GM21717 (cell line): ENCODE data around the gene SRSF3.
A peak's percentile ranks its signal among the peaks of the same experiment; 100 is the strongest.
"Not testable (repeated sequence)": the region's sequence is repeated elsewhere in the genome, so short reads cannot be mapped to it uniquely, and the experiment has no call there.

Experiments used
- ATAC-seq: cut with Tn5 transposase; IDR thresholded peaks from one replicate; pipeline ENCODE4 v1.9.1; 2021; ENCODE audit warnings: mild to moderate bottlenecking, moderate library complexity; ENCODE audit not compliant: unreplicated experiment

The SRSF3 gene

GRCh38 chr6:36604090-36605060, 10.2 kb downstream of the SRSF3 start:
- ATAC-seq: no peak

- no peak for ATAC-seq
These were observed 11.0 kb downstream of the SRSF3 start for GRCh38 chr6:36605143-36605542.

DNA sequence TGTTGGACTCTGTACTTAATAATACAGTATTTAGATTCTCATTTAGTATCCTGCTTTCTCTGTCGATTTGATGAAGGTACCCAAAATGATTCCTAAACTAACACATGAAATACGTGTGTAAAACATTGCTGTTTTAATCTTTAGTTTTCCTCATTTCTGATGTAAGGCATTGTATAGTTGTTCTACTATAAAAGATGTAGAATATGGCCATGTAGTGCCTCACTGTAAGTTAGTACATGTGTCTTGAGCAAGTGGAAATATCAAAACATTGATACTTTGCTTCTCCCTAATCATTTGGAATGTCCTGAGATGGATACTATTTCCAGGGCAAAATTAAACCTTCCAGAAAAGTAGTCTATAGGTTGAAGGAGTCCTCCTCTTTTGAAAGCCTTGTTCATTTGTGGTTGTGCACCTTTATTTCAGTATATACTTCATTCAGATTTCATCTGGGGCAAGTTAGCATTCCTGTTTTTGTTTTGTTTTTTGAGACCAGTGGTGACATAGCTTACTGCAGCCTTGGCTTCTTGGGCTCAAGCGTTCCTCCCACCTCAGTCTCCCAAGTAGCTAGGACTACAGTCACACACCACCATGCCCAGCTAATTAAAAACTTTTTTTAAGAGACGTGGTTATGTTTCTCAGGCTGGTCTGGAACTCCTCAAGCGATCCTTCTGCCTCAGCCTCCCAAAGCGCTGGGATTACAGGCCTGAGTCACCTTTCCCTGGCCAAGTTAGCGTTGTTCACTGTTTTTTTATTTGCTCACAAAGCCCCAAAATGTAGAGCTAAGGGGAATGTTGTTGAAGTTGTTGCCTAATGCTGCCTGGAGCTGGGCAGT, 11.6 kb downstream of the SRSF3 start:
- no peak for ATAC-seq

DNA sequence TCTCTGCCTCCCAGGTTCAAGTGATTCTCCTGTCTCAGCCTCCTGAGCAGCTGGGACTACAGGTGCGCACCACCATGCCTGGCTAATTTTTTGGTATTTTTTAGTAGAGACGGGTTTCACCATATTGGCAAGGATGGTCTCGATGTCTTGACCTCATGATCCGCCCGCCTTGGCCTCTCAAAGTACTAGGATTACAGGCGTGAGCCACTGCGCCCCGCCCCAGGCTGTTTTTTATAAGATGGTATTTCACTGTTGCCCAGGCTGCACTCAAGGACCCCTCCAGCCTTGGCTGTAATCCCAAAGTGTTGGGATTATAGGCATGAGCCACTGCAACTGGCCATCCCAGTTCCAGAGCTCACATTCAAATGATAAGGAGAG, 13.1 kb downstream of the SRSF3 start:
- not testable (repeated sequence) for ATAC-seq

GRCh38 chr6:36607683-36608386, 13.7 kb downstream of the SRSF3 start:
- no peak for ATAC-seq

DNA sequence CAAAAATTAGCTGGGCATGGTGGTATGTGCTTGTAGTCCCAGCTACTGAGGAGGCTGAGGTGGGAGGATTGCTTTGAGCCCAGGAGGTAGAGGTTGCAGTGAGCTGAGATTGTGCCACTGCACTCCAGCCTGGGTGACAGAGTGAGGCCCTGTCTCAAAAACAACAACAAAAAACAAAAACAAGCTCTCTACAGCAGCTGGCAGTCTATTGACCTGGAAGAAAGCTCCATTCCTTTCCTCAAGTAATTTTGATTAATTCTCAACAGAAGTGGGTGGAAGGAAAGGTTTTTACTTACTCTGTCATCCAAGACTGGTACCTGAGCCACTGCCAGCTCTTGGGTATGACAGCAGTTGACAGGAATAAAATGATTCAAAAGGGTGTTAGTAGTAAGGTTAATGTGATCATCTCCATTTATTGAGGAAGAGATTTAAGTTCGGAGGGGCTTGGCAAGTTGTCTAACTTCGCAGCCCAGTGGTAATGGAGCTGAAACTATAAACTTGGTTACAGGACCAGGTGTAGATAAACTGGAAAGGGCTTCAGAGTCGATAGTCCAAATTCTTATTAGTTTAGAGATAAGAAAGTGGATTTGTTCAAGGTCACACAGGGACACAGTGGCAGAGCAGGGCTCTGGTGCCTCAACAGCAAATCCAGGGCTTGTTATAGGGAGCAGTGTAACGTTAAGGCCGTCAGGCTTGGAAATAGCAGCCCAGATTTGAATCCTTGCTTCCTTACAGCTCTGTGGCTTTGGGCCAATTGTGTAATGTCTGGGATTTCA, 14.8 kb downstream of the SRSF3 start:
- no peak for ATAC-seq

GRCh38 chr6:36609582-36609981, 15.4 kb downstream of the SRSF3 start:
- ATAC-seq: peak; percentile 42

DNA sequence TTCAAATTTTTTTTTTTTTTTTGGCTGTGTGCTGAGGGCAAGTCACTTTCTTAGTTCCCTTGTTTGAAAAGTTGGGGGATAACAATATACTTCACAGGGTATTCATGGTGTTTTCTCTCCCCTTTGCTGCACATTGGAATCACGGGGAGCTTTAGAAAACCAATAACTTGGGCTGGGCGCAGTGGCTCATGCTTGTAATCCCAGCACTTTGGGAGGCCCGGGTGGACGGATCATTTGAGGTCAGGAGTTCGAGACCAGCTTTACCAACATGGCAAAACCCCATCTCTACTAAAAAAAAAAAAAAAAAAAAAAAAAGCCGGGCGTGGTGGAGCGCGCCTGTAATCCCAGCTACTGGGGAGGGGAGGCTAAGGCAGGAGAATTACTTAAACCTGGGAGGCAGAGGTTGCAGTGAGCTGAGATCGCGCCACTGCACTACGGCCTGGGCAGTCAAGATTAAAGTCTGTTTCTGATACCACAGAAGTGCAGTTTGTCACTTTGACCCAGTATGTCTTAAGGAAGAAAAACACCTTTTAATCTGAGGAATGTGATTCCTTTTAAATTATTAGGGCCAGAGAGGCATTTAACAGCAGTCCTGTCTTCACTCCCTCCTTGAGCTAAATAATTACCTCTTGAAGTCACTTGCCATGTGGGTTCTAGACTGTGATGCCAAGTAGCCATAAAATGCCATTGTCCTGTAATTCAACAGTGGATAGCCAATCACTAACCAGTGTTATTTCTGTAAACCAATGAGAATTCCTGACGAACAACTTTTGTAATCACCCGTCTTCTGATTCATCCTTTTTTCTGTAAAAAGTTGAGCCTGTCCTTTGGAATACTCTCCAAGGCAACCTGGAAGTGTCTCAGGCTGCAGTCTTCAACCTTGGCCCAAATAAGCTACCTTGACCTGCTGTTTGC, 16.1 kb downstream of the SRSF3 start:
- no peak for ATAC-seq

DNA sequence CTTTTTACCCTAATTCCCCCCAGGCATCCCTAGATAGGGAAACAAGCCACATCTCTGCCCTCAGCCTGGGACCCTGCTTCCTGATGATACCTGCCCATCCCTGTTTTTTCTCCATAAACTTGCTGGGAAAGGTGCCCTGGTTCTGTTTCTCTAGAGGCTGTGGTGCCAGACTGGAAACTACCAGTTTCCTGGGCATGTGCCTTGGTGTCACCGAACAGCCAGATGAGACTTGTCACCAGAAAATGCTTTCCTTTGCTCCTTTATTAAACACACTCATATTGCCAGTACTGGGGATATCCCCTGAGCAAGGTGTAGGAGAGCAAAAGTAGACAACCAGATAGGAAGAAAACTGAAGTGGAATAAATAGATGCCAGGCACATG, 16.8 kb downstream of the SRSF3 start:
- no peak for ATAC-seq

GRCh38 chr6:36611679-36612078, 17.5 kb downstream of the SRSF3 start:
- ATAC-seq: not testable (repeated sequence)

DNA sequence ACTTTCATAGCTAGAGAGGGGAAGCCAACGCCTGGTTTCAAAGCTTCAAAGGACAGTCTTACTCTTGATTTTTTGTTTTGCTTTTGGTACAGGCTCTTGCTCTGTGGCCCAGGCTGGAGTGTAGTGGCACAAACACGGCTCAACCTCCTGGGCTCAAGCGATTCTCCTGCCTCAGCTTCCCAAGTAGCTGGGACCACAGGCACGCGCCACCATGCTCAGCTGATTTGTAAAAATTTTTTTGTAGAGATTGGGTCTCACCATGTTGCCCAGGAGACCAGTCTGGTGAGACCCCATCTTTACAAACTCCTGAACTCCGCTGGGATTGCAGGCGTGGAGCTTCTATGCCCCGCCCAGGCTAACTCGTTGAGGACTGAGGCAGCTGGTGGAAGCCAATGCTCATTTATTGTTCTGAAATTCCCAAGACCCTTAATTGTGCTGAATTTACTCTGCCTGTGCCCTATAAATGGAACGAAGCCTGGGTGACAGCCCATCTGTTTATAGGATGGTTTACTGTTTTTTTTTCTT, 18.0 kb downstream of the SRSF3 start:
- no peak for ATAC-seq

DNA sequence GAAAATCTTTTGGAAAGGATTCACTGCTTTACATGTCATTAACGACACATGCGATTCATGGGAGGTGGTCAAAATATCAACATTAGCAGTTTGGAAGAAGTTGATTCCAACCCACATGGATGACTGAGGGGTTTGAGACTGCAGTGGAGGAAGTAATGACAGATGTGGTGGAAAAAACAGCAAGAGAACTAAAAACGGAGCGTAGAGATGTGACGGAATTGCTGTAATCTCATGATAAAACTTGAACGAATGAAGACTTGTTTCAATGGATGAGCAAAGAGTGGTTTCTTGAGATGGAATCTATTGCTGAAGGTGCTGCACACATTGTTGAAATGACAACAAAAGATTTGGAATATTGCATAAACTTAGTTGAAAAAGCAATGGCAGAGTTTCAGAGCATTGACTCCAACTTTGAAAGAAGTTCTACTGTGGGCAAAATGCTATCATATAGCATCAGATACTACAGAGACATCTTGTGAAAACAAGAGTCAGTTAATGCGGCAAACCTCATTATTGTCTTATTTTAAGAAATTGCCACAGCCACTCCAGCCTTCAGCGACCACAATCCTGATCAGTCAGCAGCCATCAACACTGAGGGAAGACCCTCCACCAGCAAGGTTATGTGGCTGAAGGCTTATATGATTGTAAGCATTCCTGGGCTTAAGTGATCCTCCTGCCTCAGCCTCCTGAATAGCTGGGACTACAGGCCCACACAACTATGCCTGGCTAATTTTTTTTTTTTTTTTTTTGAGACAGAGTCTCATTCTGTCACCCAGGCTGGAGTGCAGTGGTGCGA, 19.2 kb downstream of the SRSF3 start:
- ATAC-seq: no peak

DNA sequence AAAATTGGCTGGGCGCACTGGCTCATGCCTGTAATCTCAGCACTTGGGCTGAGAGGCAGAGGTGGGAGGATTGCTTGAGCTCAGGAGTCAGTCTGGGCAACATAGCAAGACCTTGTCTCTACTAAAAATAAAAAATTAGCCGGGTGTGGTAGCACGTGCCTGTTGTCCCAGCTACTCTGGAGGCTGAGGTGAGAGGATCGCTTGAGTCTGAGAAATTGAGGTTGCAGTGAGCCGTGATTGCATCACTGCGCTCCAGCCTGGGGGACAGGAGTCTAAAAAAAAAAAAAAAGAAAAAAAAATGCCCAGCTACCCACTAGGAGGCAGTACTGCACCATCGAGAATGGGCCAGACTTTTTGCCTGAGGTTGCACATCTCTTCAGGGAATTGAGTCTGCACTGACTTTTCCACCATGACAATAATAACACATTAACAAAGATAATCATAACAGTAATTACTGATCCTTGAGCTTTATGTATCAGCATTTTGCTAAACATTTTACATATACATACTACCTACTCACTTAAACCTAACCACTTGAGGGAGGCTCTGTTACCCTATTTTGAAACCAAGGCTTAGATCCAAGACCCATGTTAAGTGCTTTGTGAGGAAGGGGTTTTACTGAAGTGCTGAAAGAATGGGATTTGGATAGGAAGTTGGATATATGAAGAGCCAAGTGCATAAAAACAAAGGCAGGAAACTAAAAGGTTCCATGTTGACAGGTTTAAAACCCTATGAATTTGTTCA, 21.0 kb downstream of the SRSF3 start:
- no peak for ATAC-seq

DNA sequence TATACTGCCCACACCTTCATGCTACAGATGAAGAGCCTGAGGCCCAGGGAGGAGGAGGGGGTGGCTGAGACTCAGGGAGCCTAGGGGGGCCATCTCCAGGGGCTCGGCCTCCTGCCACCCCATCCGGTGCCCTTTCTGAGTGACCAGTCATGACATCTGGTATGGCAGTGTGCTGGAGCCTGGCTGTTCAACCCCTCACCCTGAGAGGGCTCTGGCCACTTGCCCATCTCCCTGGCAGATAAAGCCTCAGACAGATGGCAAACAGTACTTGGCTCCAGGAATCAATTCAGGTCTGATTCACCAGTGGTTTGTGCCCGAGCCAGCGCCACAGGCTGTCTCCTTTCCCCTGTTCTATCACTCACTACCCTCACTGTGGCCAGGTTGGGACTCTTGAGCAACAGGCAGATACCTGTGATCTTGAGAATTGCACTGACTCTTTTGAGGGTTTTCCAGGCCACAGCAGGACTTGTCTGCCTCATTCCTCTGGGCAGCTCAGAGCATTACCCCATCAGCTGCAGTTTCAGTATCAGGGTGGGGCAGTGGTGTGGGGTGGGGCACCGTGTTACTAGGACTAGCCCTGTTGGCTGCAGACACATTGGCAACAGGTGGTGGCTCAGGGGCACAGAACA, 22.8 kb downstream of the SRSF3 start:
- ATAC-seq: no peak

DNA sequence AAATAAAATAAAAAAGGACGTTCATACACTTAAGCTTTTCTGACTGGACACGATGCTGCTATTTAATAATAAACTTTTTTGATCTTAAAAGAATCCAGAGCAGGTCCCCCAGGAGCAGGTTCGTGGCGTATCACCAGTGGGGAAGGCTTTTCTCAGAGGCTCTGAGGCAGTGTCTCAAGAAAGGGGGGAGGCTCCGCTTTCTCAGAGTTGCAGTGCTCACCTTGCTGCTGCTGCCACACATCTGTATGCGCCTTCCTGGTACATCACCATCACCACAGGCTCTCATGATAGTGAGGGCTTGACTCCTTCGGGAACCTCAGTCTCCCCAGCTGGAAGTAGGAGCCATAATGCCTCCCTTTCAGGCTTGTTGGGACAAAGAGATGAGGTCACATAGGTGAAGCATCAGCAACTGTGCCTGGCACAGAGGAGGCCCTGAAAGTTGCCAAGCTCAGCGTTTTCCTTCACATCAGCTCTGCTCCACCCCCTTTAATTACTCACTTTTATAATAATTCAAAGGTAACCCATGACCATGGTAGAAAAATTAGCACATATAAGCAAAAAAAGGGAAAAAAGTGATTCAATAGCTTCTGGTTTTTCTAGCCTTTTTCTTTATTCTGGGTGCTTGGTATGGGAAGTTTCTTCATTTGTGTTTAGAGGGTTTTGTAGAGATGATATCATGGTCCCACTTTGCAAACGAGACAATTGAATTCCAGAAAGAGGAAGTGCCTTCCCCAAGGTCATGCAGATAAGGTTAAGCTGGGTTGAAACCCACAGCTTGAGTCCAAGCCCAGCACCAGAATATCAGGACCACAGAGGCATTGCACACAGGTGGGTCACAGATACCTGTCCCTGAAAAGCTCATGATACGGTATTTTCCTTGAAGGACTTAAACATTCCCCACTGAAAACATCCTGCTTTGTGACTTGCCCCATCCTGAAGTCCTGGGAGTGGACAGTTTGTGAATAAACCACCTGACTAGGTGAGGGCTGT, 24.5 kb downstream of the SRSF3 start:
- no peak for ATAC-seq

DNA sequence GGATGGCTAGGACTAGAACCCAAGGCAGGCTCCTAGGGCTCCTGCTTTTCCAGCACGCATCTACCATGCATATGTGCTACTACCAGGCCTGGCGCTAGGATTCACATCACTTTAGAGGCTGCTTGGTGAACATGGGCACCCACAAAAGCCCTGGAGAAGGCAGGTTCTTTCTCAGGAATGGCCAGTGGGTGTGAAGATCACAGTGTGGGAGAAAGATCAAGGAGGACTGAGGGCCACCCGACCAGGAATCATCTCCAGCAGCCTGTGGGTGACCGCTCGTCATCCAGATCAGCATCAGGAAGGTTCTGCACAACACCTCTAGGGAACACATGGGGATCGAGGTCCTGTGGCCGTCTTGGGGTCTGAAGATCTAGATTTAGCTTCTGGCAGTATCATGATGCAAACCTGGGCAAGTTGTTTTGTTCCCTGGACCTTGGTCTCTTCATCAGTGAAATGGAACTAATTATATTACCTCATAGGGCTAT, 27.3 kb downstream of the SRSF3 start:
- no peak for ATAC-seq
